Thyroid gland (tissue), 4 donors: ENCODE data around the gene SLC38A11.

Experiments
- CTCF ChIP-seq, 6 experiments: fragments of 200-600 bp in 3 of 6; fragments of 450-650 bp in 3 of 6; sonication (generic) in 3 of 6; IDR thresholded peaks; one replicate each; pipeline ENCODE4 v1.5.1; 2016 to 2019; ENCODE audit warnings: antibody characterized with exemption in 6 of 6, mild to moderate bottlenecking in 2 of 6, inconsistent platforms in 1 of 6, moderate library complexity in 1 of 6
- POLR2A ChIP-seq, 2 donors: fragments of 450-650 bp; IDR thresholded peaks; one replicate each; pipeline ENCODE4 v1.6.1; 2017; ENCODE audit warnings: antibody characterized with exemption in 2 of 2, mild to moderate bottlenecking in 2 of 2, moderate library complexity in 1 of 2

GRCh38 chr2:164896226-164896625 lies 59.1 kb downstream of the SLC38A11 start:
- TF ChIP-seq CTCF (IDR thresholded peaks at IDR 0.05) (no peak), POLR2A (IDR thresholded peaks at IDR 0.05) (no peak)
